Measurements from ENCODE around the gene OR10A3.
"Not testable (repeated sequence)": the region's sequence is repeated elsewhere in the genome, so short reads cannot be mapped to it uniquely, and the experiment has no call there.

The OR10A3 gene

GRCh38 chr11:7941608-7942007, at the start of gene OR10A3:
Gene OR10A3, minus strand, starts transcription at chr11:7941708. Its CDS starts 2,188 bp downstream, at chr11:7939520.
- ATAC-seq: no peak
- DNase-seq: no peak

GRCh38 chr11:7987560-7987883, 46.0 kb upstream of the OR10A3 start:
- not testable (repeated sequence) for DNase-seq
- peak; percentile 3 for ATAC-seq

GRCh38 chr11:7986768-7987559, 45.5 kb upstream of the OR10A3 start, which contains the start of gene EIF3F:
Gene EIF3F, plus strand, starts transcription at chr11:7987337. Its CDS starts 16 bp downstream, at chr11:7987353.
- ATAC-seq: peak; percentile 100
- peak; percentile 83 for DNase-seq

GRCh38 chr11:7983832-7984590, 42.5 kb upstream of the OR10A3 start:
- ATAC-seq (no peak), DNase-seq (no peak)

- DNase-seq (no peak), ATAC-seq (no peak)
Measured at GRCh38 chr11:7982582-7983119, 41.1 kb upstream of the OR10A3 start.

GRCh38 chr11:7981619-7982157, 40.2 kb upstream of the OR10A3 start:
- ATAC-seq (no peak), DNase-seq (no peak)

- DNase-seq (no peak), ATAC-seq (no peak)
Measured at GRCh38 chr11:7977232-7977917, 35.9 kb upstream of the OR10A3 start.

- DNase-seq (no peak), ATAC-seq (no peak)
Measured at GRCh38 chr11:7974668-7975067, 33.2 kb upstream of the OR10A3 start.

GRCh38 chr11:7973011-7973410, 31.5 kb upstream of the OR10A3 start:
- no peak for ATAC-seq

GRCh38 chr11:7971846-7972245, 30.3 kb upstream of the OR10A3 start:
- no peak for DNase-seq
- ATAC-seq: no peak

More at GRCh38 chr11:7973011-7973410, 31.5 kb upstream of the OR10A3 start:
- DNase-seq: no peak

GRCh38 chr11:7969756-7970646, 28.5 kb upstream of the OR10A3 start:
- no peak for DNase-seq
- ATAC-seq: no peak

GRCh38 chr11:7968686-7969085, 27.2 kb upstream of the OR10A3 start:
- ATAC-seq (no peak), DNase-seq (no peak)

- ATAC-seq: no peak
- no peak for DNase-seq
Measured at GRCh38 chr11:7967826-7968225, 26.3 kb upstream of the OR10A3 start.

- ATAC-seq: no peak
- DNase-seq: no peak
Measured at GRCh38 chr11:7967097-7967496, 25.6 kb upstream of the OR10A3 start.

- ATAC-seq: no peak
- no peak for DNase-seq
Measured at GRCh38 chr11:7965386-7965785, 23.9 kb upstream of the OR10A3 start, which contains the start of gene NLRP10. Gene NLRP10, minus strand, starts transcription at chr11:7965447. Its CDS starts 1,952 bp downstream, at chr11:7963495.

- no peak for ATAC-seq
- DNase-seq: no peak
Measured at GRCh38 chr11:7964873-7965272, 23.4 kb upstream of the OR10A3 start.

GRCh38 chr11:7964261-7964660, 22.8 kb upstream of the OR10A3 start:
- ATAC-seq (no peak), DNase-seq (no peak)

GRCh38 chr11:7955191-7955590, 13.7 kb upstream of the OR10A3 start:
- ATAC-seq (no peak), DNase-seq (no peak)

GRCh38 chr11:7949934-7950333, 8.4 kb upstream of the OR10A3 start:
- no peak for DNase-seq
- ATAC-seq: no peak

- ATAC-seq: no peak
- no peak for DNase-seq
Measured at GRCh38 chr11:7944123-7944522, 2.6 kb upstream of the OR10A3 start.

GRCh38 chr11:7941146-7941545, 362 bp downstream of the OR10A3 start:
- DNase-seq (no peak), ATAC-seq (no peak)

Data from stimulated activated naive CD8-positive, alpha-beta T cell treated with anti-CD3 and anti-CD28 coated beads, Interleukin-15, Interleukin-2, amounts not matched to agents 100 U/mL and 50 U/mL, for 24 hours (primary cell).